GM12872 (cell line): ENCODE measurements around the gene INO80.

Source experiments
- CTCF ChIP-seq: IDR thresholded peaks from 3 replicates; pipeline ENCODE4 v1.5.1; 2011; ENCODE audit warnings: low read depth, mild to moderate bottlenecking, low read length, moderate library complexity; ENCODE audit not compliant: insufficient read depth

The INO80 gene

GRCh38 chr15:41079717-41080116 is 36.4 kb downstream of the INO80 start:
- no peak for TF ChIP-seq CTCF

- TF ChIP-seq CTCF = no peak
These were observed 38.0 kb downstream of the INO80 start for GRCh38 chr15:41078125-41078524.

GRCh38 chr15:41073028-41073427 is 43.1 kb downstream of the INO80 start:
- TF ChIP-seq CTCF = no peak

GRCh38 chr15:41072013-41072412 is 44.1 kb downstream of the INO80 start:
- TF ChIP-seq CTCF = no peak

GRCh38 chr15:41066516-41066915 is 49.6 kb downstream of the INO80 start:
- no peak for TF ChIP-seq CTCF

- no peak for TF ChIP-seq CTCF
These were observed 54.4 kb downstream of the INO80 start for GRCh38 chr15:41061667-41062066.

- no peak for TF ChIP-seq CTCF
These were observed 55.6 kb downstream of the INO80 start for GRCh38 chr15:41060505-41060904.

- TF ChIP-seq CTCF = no peak
These were observed 59.3 kb downstream of the INO80 start for GRCh38 chr15:41056810-41057209.
